SH-SY5Y (cell line): Measurements from ENCODE around the gene EPC1.

Experiments used
- GATA2 ChIP-seq: IDR thresholded peaks from 2 replicates; pipeline ENCODE4 v1.6.1; 2011; ENCODE audit warnings: mild to moderate bottlenecking, low read depth, low read length
- GATA3 ChIP-seq: IDR thresholded peaks from 2 replicates; pipeline ENCODE4 v1.6.1; 2011; ENCODE audit warnings: low read depth, mild to moderate bottlenecking, low read length, moderate library complexity

Gene EPC1

DNA sequence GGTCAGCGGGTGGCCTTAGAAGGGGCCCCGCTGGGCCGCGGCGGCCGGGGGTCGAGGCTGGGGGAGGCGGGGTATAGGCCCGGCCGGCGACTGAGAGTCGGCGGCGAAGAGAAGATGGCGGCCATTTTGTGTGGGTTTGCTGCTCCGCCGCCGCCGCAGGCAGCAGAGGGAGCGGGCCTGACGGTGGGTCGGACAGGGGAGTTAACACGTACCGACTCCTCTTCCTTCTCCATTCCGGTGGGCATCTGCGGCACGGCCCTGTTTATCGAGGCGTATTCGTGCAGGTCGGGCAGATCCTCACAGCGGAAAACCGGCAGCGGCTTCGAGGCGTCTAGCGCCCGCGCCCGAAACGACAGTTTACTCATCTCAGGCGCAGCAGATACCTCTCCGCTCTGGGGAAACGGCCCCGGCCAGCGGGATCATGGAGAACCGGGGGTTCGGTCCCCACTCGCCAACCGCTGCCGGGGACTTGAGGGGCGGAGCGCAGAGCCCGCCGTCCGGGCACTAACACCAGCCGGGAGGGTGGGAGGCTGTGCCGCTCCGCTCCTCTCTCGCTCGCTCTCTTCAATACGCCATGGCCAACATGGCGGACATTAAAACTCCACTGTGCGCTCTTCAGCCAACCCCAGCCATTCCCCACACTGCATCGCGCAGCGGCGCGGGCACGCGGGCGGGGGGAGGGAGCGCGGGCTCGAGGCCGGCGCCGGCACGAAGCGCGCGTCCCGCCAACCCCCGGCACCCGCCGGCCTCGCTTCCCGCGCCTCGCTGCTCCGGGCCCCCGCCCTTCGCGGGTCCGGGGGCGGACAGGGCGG lies at the start of gene EPC1:
EPC1 (minus strand) TSS at position 608 of the 812 bp plus-strand sequence; CDS start at position 365, 243 bp downstream.
- TF ChIP-seq GATA3, result no peak
- TF ChIP-seq GATA2, result no peak

DNA sequence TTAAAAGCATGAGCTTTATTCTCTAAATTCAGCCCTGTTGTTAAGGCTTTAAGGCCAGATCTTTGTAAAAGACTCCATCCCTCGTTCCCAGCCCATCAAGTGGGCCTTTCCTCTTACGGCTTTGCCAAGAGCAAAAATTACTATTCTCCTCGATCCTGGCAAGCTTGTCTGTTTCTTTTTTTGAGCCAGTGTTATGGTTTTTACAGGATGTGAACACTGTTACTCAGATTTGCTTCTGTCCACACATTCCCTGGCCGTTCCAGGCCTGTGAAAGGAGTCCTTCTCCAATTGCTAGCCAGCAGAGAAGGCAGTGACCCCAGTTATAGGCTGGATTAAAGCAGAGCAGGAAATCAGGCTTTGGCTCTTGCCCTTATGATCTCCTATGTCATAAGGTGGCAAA lies 47.0 kb upstream of the EPC1 start:
- no peak for TF ChIP-seq GATA2
- TF ChIP-seq GATA3, result no peak

DNA sequence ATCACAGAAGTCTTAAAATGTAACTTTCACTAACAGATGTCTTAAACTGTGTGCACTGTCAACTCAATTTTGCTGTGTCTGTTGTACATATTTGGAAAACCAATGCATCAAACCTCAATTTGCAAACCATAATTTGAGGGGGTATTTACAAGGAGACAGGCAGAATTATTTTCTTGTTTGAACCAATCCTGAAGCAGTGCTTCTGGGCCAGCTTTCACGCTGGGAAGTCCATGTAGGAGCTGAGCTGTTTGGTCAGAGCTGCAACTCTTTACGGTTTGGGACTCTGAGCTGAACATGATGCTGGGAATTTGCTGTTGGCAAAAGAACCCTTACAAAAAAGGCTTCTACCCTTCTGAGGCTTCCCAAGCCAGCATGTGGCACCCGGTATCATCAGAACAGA lies 43.2 kb upstream of the EPC1 start:
- no peak for TF ChIP-seq GATA3
- no peak for TF ChIP-seq GATA2

DNA sequence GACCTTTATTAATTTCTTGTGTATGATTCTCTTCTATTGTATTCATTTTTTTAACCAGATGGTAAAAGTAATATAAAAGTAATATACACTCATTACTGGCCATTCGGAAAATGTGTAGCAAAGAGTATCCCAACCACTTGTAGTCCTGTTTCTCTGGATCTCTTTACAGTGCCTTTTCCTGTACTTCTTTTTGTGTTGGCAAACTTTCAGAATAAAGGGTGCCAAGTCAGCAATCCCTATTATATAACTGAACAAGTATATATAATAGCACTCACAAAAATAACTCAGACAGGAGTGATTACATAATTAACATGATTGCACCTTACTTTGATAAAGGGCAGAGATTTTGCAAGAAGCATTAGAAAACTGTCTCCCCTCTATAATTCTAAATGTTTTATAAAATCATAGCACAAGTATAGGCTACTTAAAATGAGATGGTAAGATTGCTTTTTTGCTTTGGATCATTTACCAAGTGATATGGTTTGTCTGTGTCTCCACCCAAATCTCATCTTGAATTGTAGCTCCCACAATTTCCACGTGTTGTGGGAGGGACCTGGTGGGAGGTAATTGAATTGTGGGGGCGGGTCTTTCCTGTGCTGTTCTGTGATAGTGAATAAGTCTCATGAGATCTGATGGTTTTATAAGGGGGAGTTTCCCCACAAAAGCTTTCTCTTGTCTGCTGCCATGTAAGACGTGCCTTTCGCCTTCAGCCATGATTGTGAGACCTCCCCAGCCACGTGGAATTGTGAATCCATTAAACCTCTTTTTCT lies 41.5 kb upstream of the EPC1 start:
- TF ChIP-seq GATA3 (no peak), GATA2 (no peak)

DNA sequence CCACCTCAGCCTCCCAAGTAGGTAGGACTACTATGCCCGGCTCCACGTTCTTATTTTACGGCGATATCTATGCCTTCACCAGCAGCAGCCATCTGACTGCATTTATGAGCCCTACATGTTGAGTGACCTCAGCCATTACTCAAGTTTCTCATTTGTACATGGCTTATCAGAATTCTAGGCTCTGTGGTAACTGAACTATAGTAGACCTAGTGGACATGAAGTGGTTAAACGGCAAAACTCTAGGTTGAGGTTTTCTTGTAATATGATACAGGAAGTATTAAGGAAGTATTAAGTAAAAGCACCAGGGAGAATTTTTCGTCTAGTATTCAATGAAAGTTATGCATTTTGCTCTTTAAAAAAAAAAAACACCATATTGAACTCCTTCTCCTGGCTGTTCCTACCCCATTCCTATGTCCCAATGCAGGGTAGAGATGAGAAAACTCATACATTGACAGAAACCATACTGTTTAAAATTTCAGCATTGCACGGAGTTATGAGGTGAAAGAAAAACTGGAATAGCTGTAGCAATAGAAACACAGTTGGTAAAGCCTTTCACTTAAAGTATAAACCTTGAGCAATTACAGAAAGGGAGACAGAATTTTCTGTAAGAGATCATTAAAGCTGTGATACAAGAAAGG lies 39.8 kb upstream of the EPC1 start:
- TF ChIP-seq GATA3, result no peak
- TF ChIP-seq GATA2, result no peak

GRCh38 chr10:32384171-32384570 lies 37.2 kb upstream of the EPC1 start:
- TF ChIP-seq GATA3 (no peak), GATA2 (no peak)

- TF ChIP-seq GATA3, result no peak
- TF ChIP-seq GATA2, result no peak
These were observed 34.2 kb upstream of the EPC1 start for GRCh38 chr10:32381165-32381564.

DNA sequence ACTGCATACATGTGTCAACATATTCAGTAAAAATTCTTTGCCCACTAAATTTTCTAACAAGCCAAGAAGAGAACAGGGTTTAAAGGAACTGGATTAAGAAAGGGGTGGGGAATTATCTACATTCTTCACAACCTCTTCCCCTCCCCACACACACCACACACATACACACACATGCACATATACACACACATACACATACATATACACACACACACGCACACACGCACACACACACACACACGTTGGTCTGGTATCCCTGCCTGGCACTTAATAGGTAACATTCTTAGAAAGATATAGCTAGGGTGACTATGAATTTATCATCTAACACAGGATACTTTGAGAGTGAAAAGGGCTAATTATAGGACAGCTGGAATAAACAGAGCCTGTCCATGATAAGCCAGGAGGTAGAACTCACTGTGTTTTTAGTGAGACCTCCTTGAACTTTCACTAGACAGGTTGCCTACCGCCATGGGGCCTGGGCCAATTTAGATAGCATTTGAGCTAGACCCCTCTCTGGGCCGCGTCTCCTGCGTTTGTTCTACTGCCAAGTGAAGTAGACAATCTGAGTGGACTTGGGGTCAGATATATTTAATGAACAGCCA lies 33.1 kb upstream of the EPC1 start:
- TF ChIP-seq GATA2, result no peak
- TF ChIP-seq GATA3, result no peak

DNA sequence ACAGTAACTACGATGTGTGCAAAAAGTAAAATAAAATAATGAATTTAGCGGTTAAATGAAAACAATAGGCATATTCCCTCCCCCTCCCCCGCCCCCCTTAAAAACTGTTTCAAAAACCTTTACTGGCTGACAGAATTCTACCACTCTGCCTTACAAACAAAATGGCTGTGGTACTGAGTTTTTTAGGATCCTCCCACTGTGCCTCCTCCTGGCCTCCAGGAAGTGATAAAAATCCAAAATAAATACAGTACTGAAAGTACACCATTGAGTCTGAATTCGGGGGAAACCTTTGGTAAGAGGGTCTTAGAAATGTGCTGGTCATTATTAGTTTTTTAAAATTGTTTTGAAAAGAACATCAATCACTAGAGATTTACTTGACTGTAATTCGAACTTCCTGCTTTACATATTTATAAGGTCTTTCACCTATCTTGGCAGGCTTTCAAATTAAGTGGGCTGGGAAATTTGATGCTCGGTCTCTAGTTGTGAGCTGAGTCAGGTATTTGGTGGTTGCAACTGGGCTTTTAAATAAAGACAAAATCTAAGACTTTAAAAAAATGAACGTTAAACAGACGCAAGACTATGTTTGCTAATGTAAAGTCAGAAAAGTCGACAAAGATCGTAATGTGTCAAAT lies 32.5 kb upstream of the EPC1 start:
- TF ChIP-seq GATA2 (no peak), GATA3 (no peak)

DNA sequence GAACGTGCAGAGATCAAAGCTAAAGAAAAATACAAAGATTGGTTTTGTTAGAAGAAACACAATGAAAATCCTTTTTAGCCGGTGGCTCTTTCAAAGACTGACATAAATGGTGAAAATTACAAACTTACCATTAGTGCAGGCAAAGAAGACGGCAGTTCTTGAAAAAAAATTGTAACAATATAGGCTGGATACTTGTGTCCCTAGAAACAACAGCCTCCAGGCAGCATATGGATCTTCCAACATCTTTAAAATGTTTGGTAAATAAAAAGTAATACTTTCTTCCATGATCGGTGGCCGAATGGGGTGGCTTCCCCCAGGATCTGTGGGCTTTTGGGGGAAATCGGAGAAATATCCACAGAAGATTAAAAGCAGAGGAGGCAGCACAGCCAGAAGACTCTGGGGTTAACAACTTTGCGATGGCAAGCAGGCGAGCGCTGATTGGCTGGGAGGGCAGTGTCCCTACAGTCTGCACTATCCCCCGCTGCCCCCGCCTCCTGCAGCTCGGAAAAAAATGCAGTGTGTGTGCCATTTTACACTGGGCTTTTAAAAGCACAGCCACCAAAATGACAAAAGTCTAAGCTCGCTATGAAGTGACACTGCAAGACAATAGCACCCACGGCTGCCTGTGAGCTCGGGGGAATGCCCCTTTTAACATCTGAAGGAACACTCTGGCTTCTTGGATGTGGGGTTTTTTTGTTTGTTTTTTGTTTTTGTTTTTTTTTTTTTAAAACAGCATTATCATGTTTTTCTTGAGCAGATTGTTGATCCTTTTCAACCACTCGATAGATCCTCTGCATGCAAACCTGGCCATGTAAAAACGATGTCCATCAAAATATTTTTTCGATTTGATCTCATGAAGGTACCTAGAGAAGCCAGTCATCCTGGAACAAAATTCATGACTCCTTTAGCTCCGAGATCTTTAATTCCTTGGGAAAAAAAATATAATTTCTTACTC lies 31.7 kb upstream of the EPC1 start:
- TF ChIP-seq GATA2, result peak; percentile 11; the same call in 1 of the 2 replicates
- TF ChIP-seq GATA3, result no peak

DNA sequence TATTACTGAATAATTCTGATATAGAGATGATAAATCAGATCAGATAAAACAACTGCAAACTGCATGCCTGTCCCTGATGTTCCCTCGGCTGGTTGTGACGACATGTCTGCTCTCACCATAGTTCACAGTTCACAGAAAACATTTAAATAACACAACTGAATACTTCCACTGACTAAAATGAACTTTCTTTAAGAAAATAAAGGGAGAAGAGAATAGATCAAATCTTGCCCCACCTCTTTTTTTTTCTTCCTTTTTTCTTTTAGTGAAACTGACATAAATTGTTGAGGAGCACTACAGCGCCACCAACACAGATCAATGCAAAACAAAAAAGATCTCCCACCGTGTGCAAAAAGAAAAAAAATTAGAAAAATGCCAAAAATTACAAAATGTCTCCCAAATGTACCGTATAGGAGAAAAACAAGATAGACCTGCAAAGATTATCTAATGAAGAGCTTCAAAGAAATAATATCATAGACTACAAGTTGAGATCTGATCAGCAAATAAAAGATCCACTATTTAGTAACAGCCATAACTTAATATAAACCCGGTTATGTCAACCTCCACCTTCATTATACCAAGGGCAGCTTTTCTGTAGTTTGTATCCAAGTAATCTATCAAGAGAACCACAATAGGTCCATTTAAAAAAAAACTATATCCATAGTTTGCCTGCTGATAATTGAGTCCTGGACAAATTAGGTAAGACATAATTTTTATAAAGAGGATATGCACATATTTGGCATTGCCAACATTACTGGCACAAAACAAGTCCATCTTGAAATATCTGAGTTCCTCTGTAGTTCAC lies 30.7 kb upstream of the EPC1 start:
- TF ChIP-seq GATA2, result peak; percentile 39; the same call in 1 of the 2 replicates
- peak; percentile 53; the same call in 1 of the 2 replicates for TF ChIP-seq GATA3

GRCh38 chr10:32376771-32377170 lies 29.8 kb upstream of the EPC1 start:
- TF ChIP-seq GATA3, result no peak
- no peak for TF ChIP-seq GATA2

- no peak for TF ChIP-seq GATA3
- TF ChIP-seq GATA2, result no peak
These were observed 29.1 kb upstream of the EPC1 start for GRCh38 chr10:32376097-32376496.
